Measurements from ENCODE around the gene DOCK4. TPM values are rescaled to one million over a fixed set of nuclear protein-coding genes. Genes with fewer than 3 reads are reported as not detected.

The DOCK4 gene
- polyA plus RNA-seq, 1 donor (not counting 4 experiments of a cell fraction or from before 2014, with no cell fraction given): 13.9 TPM

GRCh38 chr7:111841596-111842205, 364.5 kb downstream of the DOCK4 start:
- no peak overlapping the region for H3K4me2 ChIP-seq (ENCODE audit: control insufficient read depth, extremely low read depth, insufficient read depth, low read depth, low read length)
- dilution Hi-C loops (cut with MboI; ENCODE audit: extremely low pct_ligation_motif_present, low sequenced_read_pairs): no loop called here

GRCh38 chr7:111840528-111840927, 365.7 kb downstream of the DOCK4 start:
- H3K9ac ChIP-seq (ENCODE audit: control insufficient read depth, extremely low read depth, insufficient read depth, low read length): no peak overlapping the region
- H3K9me1 ChIP-seq (ENCODE audit: control insufficient read depth, extremely low read depth, insufficient read depth, low read length): no peaks in the 10 kb centered on the region
- peaks cover 2% of the 10 kb centered on the region for H3K4me1 ChIP-seq (ENCODE audit: control insufficient read depth, extremely low read depth, insufficient read depth, low read length)
- dilution Hi-C loops (cut with MboI; ENCODE audit: extremely low pct_ligation_motif_present, low sequenced_read_pairs): no loop called here
- DNase-seq (ENCODE audit: low read depth, low spot score) (no peak), FAIRE-seq (no peak)
- H3K4me3 ChIP-seq (ENCODE audit: control insufficient read depth in 2 of 3, extremely low read depth in 1 of 3, insufficient read depth in 2 of 3, low read depth in 1 of 3, low read length in 3 of 3): no peak overlapping the region
- no peaks in the 10 kb centered on the region for H3K9me3 ChIP-seq (ENCODE audit: control insufficient read depth, low read depth, low read length)
- H4K20me1 ChIP-seq (ENCODE audit: control insufficient read depth, extremely low read depth, insufficient read depth, low read length): no peaks in the 10 kb centered on the region
- H3K79me2 ChIP-seq (ENCODE audit: control insufficient read depth, insufficient read depth, low read length): no peaks in the 10 kb centered on the region
- H3K4me2 ChIP-seq (ENCODE audit: control insufficient read depth, extremely low read depth, insufficient read depth, low read depth, low read length): no peak overlapping the region
- H3K27me3 ChIP-seq (ENCODE audit: control insufficient read depth, extremely low read depth, insufficient read depth, low read length): no peaks in the 10 kb centered on the region
- peaks cover 0 to 2% of the 10 kb centered on the region in 2 experiments for H3K36me3 ChIP-seq (ENCODE audit: control insufficient read depth in 2 of 2, extremely low read depth in 1 of 2, insufficient read depth in 2 of 2, low read length in 2 of 2)
- no peak for TF ChIP-seq EZH2 (IDR thresholded peaks at IDR 0.05; ENCODE audit: low read length)
- no peak for TF ChIP-seq CTCF (optimal IDR thresholded peaks at IDR 0.05 in 1 of 3, IDR thresholded peaks at IDR 0.05 in 1 of 3, conservative IDR thresholded peaks at IDR 0.05 in 1 of 3; ENCODE audit: extremely low read depth in 1 of 3, insufficient read depth in 2 of 3, low read length in 3 of 3)
- H2AFZ ChIP-seq (ENCODE audit: control insufficient read depth, low read length): no peak overlapping the region
- no peak overlapping the region for H3K27ac ChIP-seq (ENCODE audit: control insufficient read depth, insufficient read depth, low read length)

More at GRCh38 chr7:111841596-111842205, 364.5 kb downstream of the DOCK4 start:
- no peaks in the 10 kb centered on the region for H3K27me3 ChIP-seq (ENCODE audit: control insufficient read depth, extremely low read depth, insufficient read depth, low read length)
- H3K27ac ChIP-seq (ENCODE audit: control insufficient read depth, insufficient read depth, low read length): no peak overlapping the region
- H3K4me1 ChIP-seq (ENCODE audit: control insufficient read depth, extremely low read depth, insufficient read depth, low read length): no peaks in the 10 kb centered on the region
- no peaks in the 10 kb centered on the region for H3K79me2 ChIP-seq (ENCODE audit: control insufficient read depth, insufficient read depth, low read length)
- no peak overlapping the region for H2AFZ ChIP-seq (ENCODE audit: control insufficient read depth, low read length)
- no peak for DNase-seq (ENCODE audit: low read depth, low spot score)
- H3K36me3 ChIP-seq (ENCODE audit: control insufficient read depth in 2 of 2, extremely low read depth in 1 of 2, insufficient read depth in 2 of 2, low read length in 2 of 2): peaks cover 2 to 5% of the 10 kb centered on the region in 2 experiments
- no peak overlapping the region for H3K4me3 ChIP-seq (ENCODE audit: control insufficient read depth in 2 of 3, extremely low read depth in 1 of 3, insufficient read depth in 2 of 3, low read depth in 1 of 3, low read length in 3 of 3)
- TF ChIP-seq EZH2 (IDR thresholded peaks at IDR 0.05; ENCODE audit: low read length) (no peak), CTCF (optimal IDR thresholded peaks at IDR 0.05 in 1 of 3, IDR thresholded peaks at IDR 0.05 in 1 of 3, conservative IDR thresholded peaks at IDR 0.05 in 1 of 3; ENCODE audit: extremely low read depth in 1 of 3, insufficient read depth in 2 of 3, low read length in 3 of 3) (no peak)
- no peak for FAIRE-seq
- H3K9ac ChIP-seq (ENCODE audit: control insufficient read depth, extremely low read depth, insufficient read depth, low read length): no peak overlapping the region
- no peaks in the 10 kb centered on the region for H3K9me1 ChIP-seq (ENCODE audit: control insufficient read depth, extremely low read depth, insufficient read depth, low read length)
- H4K20me1 ChIP-seq (ENCODE audit: control insufficient read depth, extremely low read depth, insufficient read depth, low read length): no peaks in the 10 kb centered on the region
- H3K9me3 ChIP-seq (ENCODE audit: control insufficient read depth, low read depth, low read length): no peaks in the 10 kb centered on the region
